Mucosa of gallbladder (tissue), 1 donor: Measurements from ENCODE around the gene ITPRID2. TPM values are rescaled to one million over a fixed set of nuclear protein-coding genes. Genes with fewer than 3 reads are reported as not detected.
"Not testable (repeated sequence)": the region's sequence is repeated elsewhere in the genome, so short reads cannot be mapped to it uniquely, and the experiment has no call there.

Experiments
- DNase-seq: peaks from one replicate; pipeline ENCODE4 v3.0.0-alpha.2; 2020; ENCODE audit warnings: low spot score
- total RNA-seq: library from RNA; stranded (reverse); gene quantifications from one replicate; pipeline ENCODE4 v1.2.1, GENCODE V29; 2021
- donor health status: DM: no; HTN: no; CAD: no.

ITPRID2 gene
- total RNA-seq, 1 donor from 2014 or later: 168 TPM

GRCh38 chr2:181916726-181917718 is 25.5 kb downstream of the ITPRID2 start:
- no peak for DNase-seq

GRCh38 chr2:181918188-181918587 is 26.7 kb downstream of the ITPRID2 start:
- no peak for DNase-seq

GRCh38 chr2:181923121-181923520 is 31.6 kb downstream of the ITPRID2 start:
- no peak for DNase-seq

GRCh38 chr2:181924336-181924735 is 32.8 kb downstream of the ITPRID2 start:
- DNase-seq: no peak

GRCh38 chr2:181934694-181935093 is 43.2 kb downstream of the ITPRID2 start:
- DNase-seq: no peak

- no peak for DNase-seq
These were observed 45.9 kb downstream of the ITPRID2 start for GRCh38 chr2:181937473-181937872.

GRCh38 chr2:181943411-181944124 is 52.0 kb downstream of the ITPRID2 start:
- no peak for DNase-seq

GRCh38 chr2:181944164-181944913 is 52.8 kb downstream of the ITPRID2 start:
- no peak for DNase-seq

- no peak for DNase-seq
These were observed 53.4 kb downstream of the ITPRID2 start for GRCh38 chr2:181944914-181945291.

GRCh38 chr2:181946444-181947127 is 55.1 kb downstream of the ITPRID2 start:
- no peak for DNase-seq

- no peak for DNase-seq
These were observed 55.7 kb downstream of the ITPRID2 start for GRCh38 chr2:181947273-181947672.

GRCh38 chr2:181948227-181948626 is 56.7 kb downstream of the ITPRID2 start:
- DNase-seq: no peak

- DNase-seq: no peak
These were observed 57.5 kb downstream of the ITPRID2 start for GRCh38 chr2:181949047-181949446.

GRCh38 chr2:181952404-181953226 is 61.1 kb downstream of the ITPRID2 start:
- DNase-seq: no peak

GRCh38 chr2:181953881-181954537 is 62.5 kb downstream of the ITPRID2 start:
- DNase-seq: peak; percentile 79

GRCh38 chr2:181954538-181954883 is 63.0 kb downstream of the ITPRID2 start:
- no peak for DNase-seq

GRCh38 chr2:181955010-181955409 is 63.5 kb downstream of the ITPRID2 start:
- DNase-seq: no peak

GRCh38 chr2:181955866-181956265 is 64.3 kb downstream of the ITPRID2 start:
- DNase-seq: not testable (repeated sequence)

- peak; percentile 33 for DNase-seq
These were observed 66.1 kb downstream of the ITPRID2 start for GRCh38 chr2:181957668-181958067.

GRCh38 chr2:181958726-181959125 is 67.2 kb downstream of the ITPRID2 start:
- no peak for DNase-seq
